ENCODE measurements around the gene PCDHGA7.
"Not testable (repeated sequence)": the region's sequence is repeated elsewhere in the genome, so short reads cannot be mapped to it uniquely, and the experiment has no call there.

Gene PCDHGA7

DNA sequence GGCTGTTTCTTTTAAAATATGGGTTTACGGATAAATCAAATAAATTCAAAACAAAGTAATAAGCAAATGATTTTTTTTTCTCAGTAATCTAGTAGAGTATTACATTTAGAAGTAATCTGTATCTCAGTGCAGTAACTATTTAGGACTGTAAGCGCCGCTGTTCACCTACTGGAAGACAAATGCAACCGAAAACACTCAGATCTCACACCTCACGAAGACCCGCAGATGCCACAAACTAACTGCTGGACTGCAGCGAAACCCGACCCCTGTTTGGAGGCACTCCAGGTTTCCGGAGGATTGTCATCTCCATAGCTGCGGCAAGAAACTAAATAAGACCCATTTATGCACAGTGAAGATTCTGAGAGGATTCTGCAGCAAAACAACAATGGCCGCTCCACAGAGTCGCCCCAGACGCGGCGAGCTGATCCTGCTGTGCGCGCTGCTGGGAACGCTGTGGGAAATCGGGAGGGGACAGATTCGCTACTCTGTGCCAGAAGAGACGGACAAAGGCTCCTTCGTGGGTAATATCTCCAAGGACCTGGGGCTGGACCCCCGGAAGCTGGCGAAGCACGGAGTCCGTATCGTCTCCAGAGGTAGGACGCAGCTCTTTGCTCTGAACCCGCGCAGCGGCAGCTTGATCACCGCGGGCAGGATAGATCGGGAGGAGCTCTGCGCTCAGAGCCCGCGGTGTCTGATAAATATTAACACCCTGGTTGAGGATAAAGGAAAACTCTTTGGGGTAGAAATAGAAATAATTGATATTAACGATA lies 10.1 kb downstream of the PCDHGA7 start, which contains the start of gene PCDHGA8:
Gene PCDHGA8, plus strand, starts transcription at position 205 of the 770 bp plus-strand sequence. Its CDS starts 181 bp downstream, at position 386.
- POLR2A ChIA-PET (ENCODE audit: low non-redundant PET) = no interaction called here
- H3K27ac ChIP-seq = no peak within 1 kb of the TSS
- no peak for DNase-seq (ENCODE audit: low spot score)
- TF ChIP-seq, protein P1, sequence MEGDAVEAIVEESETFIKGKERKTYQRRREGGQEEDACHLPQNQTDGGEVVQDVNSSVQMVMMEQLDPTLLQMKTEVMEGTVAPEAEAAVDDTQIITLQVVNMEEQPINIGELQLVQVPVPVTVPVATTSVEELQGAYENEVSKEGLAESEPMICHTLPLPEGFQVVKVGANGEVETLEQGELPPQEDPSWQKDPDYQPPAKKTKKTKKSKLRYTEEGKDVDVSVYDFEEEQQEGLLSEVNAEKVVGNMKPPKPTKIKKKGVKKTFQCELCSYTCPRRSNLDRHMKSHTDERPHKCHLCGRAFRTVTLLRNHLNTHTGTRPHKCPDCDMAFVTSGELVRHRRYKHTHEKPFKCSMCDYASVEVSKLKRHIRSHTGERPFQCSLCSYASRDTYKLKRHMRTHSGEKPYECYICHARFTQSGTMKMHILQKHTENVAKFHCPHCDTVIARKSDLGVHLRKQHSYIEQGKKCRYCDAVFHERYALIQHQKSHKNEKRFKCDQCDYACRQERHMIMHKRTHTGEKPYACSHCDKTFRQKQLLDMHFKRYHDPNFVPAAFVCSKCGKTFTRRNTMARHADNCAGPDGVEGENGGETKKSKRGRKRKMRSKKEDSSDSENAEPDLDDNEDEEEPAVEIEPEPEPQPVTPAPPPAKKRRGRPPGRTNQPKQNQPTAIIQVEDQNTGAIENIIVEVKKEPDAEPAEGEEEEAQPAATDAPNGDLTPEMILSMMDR (conservative IDR thresholded peaks at IDR 0.05; ENCODE audit: low read depth) = 0 out of 2 replicates have a peak, but pooled peaks have one; percentile 1
- CTCF ChIA-PET = interaction anchor here (0.6 to 1.2 kb wide), 2 partner anchors 15 to 1947 kb away, joined by 3 read pairs; partner anchors contain the start of gene PCDHGB6

DNA sequence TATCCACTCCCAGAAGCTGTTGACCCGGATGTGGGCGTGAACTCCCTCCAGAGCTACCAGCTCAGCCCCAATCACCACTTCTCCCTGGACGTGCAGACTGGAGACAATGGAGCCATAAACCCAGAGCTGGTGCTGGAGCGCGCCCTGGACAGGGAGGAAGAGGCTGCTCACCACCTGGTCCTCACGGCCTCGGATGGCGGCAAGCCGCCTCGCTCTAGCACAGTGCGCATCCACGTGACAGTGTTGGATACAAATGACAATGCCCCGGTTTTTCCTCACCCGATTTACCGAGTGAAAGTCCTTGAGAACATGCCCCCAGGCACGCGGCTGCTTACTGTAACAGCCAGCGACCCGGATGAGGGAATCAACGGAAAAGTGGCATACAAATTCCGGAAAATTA lies 10.7 kb downstream of the PCDHGA7 start:
- no peak for DNase-seq (ENCODE audit: low spot score)
- POLR2A ChIA-PET (ENCODE audit: low non-redundant PET) = no interaction called here
- H3K27ac ChIP-seq = no peak overlapping the region
- CTCF ChIA-PET = interaction anchor here (0.6 to 1.2 kb wide), 2 partner anchors 15 to 1946 kb away, joined by 3 read pairs; partner anchors contain the start of gene PCDHGB6
- TF ChIP-seq, protein P1 (conservative IDR thresholded peaks at IDR 0.05; ENCODE audit: low read depth) = no peak

DNA sequence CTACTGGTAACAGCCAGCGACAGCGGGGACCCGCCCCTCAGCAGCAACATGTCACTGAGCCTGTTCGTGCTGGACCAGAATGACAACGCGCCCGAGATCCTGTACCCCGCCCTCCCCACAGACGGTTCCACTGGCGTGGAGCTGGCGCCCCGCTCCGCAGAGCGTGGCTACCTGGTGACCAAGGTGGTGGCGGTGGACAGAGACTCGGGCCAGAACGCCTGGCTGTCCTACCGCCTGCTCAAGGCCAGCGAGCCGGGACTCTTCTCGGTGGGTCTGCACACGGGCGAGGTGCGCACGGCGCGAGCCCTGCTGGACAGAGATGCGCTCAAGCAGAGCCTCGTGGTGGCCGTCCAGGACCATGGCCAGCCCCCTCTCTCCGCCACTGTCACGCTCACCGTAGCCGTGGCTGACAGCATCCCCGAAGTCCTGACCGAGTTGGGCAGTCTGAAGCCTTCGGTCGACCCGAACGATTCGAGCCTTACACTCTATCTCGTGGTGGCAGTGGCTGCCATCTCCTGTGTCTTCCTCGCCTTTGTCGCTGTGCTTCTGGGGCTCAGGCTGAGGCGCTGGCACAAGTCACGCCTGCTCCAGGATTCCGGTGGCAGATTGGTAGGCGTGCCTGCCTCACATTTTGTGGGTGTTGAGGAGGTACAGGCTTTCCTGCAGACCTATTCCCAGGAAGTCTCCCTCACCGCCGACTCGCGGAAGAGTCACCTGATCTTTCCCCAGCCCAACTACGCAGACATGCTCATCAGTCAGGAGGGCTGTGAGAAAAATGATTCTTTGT lies 12.1 kb downstream of the PCDHGA7 start:
- DNase-seq (ENCODE audit: low spot score); POLR2A ChIA-PET (ENCODE audit: low non-redundant PET); H3K27ac ChIP-seq: not testable (repeated sequence)
- CTCF ChIA-PET = interaction anchor here (0.8 to 1.7 kb wide), 3 partner anchors 21 to 82 kb away, joined by 3 to 8 read pairs (median 4); partner anchors contain the start of genes PCDHGA1 and PCDHGA6

DNA sequence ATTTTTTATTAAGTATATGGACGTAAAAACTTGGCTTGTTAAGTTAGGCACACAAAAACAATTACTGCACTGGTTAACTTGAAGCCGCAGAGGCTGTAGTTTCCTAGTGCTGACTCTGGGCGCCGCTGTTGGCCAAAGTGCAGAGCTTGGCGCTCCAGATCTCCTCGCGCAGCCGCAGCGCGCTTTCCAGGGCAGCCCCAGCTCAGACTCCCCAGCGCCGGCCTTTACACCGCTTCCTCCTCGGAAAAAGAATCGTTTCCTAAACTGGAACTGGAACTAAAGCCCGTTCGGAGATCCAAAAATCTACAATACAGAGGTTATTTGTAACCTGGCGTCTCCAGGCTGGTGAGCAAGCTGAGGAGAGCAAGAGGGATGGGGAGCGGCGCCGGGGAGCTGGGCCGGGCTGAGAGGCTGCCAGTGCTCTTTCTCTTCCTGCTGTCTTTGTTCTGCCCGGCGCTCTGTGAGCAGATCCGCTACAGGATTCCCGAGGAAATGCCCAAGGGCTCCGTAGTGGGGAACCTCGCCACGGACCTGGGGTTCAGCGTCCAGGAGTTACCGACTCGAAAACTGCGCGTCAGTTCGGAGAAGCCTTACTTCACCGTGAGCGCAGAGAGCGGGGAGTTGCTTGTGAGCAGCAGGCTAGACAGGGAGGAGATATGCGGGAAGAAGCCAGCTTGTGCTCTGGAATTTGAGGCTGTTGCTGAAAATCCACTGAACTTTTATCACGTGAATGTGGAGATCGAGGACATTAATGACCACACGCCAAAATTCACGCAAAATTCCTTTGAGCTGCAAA lies 15.4 kb downstream of the PCDHGA7 start, which contains the start of gene PCDHGB5:
Gene PCDHGB5, plus strand, starts transcription at position 192 of the 796 bp plus-strand sequence. Its CDS starts 181 bp downstream, at position 373.
- CTCF ChIA-PET = interaction anchor here (0.6 to 2.2 kb wide), 10 partner anchors 11 to 166 kb away, joined by 3 to 13 read pairs (median 4); partner anchors contain the start of genes PCDHGA1, PCDHGB4 and PCDHGC3
- DNase-seq (ENCODE audit: low spot score) = peak; percentile 48
- H3K27ac ChIP-seq = 0 out of 2 replicates have a peak within 1 kb of the TSS, but pooled peaks have one; percentile 20
- POLR2A ChIA-PET (ENCODE audit: low non-redundant PET) = not testable (repeated sequence)
- TF ChIP-seq, protein P1 (conservative IDR thresholded peaks at IDR 0.05; ENCODE audit: low read depth) = peak; percentile 77

DNA sequence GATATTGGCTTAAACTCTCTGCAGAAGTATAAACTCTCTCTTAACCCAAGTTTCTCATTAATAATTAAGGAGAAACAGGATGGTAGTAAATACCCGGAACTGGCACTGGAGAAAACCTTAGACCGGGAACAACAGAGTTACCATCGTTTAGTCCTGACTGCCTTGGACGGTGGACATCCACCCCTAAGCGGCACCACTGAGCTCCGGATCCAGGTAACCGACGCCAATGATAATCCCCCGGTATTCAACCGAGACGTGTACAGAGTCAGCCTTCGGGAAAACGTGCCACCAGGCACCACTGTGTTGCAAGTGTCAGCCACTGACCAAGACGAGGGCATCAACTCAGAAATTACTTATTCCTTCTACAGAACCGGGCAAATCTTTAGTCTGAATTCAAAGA lies 16.1 kb downstream of the PCDHGA7 start:
- ChIA-PET CTCF (interaction anchor here (1.7 kb wide), 1 partner anchor 68 kb away, joined by 4 read pairs; the partner anchor contains the start of gene PCDHGA1), POLR2A (ENCODE audit: low non-redundant PET) (no interaction called here)
- DNase-seq (ENCODE audit: low spot score) = no peak
- TF ChIP-seq, protein P1 (conservative IDR thresholded peaks at IDR 0.05; ENCODE audit: low read depth) = no peak
- H3K27ac ChIP-seq = no peak overlapping the region

DNA sequence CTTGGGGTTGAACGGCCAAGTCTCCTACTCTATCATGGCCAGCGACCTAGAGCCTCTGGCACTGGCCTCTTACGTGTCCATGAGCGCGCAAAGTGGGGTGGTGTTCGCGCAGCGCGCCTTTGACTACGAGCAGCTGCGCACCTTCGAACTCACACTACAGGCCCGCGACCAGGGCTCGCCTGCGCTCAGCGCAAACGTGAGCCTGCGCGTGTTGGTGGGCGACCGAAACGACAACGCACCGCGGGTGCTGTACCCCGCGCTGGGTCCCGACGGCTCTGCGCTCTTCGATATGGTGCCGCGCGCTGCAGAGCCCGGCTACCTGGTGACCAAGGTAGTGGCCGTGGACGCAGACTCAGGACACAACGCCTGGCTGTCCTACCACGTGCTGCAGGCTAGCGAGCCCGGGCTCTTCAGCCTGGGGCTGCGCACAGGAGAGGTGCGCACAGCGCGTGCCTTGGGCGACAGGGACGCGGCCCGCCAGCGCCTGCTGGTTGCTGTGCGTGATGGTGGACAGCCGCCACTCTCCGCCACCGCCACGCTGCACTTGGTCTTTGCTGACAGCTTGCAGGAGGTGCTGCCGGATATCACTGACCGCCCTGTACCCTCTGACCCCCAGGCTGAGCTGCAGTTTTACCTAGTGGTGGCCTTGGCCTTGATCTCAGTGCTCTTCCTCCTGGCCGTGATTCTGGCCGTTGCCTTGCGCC lies 17.2 kb downstream of the PCDHGA7 start:
- CTCF ChIA-PET = interaction anchor here (0.5 kb wide), 1 partner anchor 9 kb away, joined by 3 read pairs; no protein-coding TSS in a partner anchor
- POLR2A ChIA-PET (ENCODE audit: low non-redundant PET) = no interaction called here
- no peak for DNase-seq (ENCODE audit: low spot score)
- TF ChIP-seq, protein P1 (conservative IDR thresholded peaks at IDR 0.05; ENCODE audit: low read depth) = no peak
- no peak overlapping the region for H3K27ac ChIP-seq
